ENCODE measurements around the gene GPR107.

GPR107 gene

DNA sequence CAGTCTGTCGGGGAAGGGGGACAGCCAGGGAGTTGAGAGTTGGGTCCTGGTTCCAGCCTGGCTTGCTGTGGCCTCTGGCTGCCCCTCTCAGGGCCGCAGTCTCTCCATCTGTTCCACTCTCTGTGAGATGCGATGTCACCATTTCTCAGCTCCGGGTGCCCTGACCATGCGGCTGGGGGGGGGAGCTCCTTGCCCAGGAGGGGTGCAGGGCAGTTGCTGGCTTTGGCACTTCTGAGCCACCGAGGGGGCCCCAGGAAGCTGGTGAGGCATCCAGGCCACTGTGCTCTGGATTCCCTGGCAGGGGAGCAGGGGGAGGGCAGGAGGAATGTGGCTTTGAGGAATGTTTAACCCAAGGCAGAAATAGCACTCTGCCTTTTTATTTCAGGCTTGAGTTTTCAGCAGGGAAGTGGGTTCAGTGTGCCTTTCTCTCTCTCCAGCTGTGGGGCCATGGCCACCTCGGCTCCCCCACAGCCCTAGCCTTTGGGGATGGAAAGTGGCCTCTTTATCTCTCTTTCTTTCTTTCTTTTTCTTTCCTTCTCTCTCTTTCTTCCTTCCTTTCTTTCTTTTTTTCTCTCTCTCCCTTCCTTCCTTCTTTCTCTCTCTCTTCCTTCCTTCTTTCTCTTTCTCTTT is 129.5 kb downstream of the GPR107 start:
- peak; percentile 66 for DNase-seq (ENCODE audit: low spot score)

DNA sequence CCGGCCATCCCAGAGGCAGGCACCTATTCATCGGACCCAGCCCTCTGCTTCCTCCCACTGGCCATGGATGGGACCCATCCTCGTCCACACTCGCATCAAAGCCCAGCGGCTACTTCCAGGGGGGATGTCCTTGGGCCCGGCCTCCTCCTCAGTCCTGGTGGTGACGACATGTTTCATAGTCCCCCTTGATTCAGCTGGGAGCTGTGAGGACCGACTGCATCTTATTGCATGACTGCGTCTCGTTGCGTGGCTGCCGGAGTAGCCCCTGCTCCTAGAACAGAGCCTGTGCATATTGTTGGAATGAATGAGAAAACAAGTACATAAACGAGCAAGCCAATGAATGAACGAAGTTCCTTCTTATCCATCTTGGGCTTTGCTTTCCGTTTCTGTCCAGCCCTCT is 131.3 kb downstream of the GPR107 start:
- peak; percentile 55 for DNase-seq (ENCODE audit: low spot score)

DNA sequence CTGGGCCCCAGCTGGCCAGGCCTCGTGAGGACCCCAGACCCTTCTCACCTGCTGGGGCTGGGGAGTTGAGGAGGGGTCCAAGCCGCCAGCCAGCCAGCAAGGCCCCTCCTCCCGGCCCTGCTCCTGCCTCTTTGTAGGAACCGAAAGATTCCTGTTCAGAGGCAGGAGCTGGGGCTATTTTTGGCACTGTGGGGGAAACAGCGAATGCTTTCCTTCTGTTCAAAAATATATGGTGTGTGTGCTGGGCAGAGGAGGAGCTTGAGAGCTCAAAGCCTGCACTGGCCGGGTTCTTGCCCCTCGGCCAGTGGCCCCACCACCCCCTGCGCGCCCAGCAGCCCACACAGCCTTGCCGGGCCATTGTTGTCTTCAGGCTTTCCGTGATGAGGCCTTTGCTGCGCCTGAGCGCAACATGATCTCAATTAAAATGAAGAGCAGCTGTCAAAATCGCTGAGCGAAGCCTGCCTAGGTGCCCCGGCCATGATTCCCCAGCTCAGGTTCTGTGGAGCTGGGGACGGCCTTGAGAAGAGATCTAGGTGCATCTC is 131.9 kb downstream of the GPR107 start:
- peak; percentile 64 for DNase-seq (ENCODE audit: low spot score)

DNA sequence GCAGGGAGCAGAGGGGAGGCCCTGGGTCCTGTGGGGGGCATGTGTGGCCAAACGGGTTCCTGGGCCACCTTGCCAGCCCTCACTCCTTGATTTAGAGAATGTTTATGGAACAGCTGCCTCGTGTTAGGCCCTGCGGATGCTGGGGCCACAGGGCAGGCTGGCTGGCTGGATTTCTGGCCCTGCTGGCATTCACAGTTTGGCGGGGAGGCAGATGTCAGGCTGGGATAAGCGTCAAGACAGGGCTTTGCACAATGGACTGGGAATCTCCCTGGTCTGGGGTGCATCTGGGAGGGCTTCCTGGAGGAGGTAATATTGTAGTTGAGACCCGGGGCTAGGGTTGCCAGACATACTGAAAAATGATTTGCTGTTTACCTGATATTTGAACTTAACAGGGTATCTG is 132.3 kb downstream of the GPR107 start:
- DNase-seq (ENCODE audit: low spot score): no peak

DNA sequence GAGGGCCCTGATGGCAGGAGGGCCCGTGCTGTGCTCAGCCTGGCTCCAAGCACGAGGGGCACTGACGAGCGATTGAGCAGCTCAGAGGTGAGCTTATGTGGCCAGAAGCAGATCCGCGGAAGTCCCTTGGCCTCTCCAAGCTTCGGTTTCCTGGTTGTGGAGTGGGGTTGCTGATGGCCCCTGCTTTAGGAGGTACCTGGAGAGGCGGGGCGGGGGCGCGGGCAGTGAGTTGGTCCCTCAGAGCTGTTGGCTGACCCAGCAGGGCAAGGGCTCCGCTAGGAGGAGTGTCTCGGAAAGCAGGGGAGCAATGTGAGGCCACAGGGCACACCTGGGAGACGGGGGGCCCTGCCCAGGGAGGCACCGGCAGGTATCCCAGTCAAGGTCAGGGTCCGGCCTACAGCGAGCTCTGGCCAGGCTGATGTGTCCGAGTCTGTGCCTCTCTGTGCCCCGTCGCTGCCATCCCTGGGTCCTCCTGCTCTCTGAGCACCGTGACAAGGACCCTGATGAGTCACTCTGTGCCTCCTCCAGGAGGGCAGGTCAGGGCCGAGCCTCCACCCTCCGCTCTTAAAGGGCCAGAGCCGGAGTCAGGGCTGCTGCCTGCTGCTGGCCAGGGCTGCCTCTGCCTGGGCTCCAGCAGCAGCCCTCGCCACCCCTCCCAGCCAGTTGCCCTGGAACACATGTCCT is 133.3 kb downstream of the GPR107 start:
- peak; percentile 90 for DNase-seq (ENCODE audit: low spot score)

DNA sequence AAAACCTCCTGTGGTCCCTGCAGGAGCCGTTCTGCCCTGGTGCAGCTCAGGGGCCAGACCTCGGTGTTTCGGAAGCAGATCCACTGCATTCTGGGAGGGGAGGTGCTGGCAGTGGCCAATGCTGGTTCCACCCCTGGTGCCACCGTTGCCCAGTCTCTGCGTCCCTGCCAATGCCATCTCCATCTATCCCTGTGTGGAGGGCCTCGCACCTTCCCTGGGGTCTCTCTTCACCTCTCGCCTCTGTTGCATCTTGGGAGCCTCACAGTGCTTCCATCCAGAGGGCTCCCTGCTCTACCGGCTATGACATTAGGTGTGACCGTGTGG is 133.8 kb downstream of the GPR107 start:
- DNase-seq (ENCODE audit: low spot score): no peak

DNA sequence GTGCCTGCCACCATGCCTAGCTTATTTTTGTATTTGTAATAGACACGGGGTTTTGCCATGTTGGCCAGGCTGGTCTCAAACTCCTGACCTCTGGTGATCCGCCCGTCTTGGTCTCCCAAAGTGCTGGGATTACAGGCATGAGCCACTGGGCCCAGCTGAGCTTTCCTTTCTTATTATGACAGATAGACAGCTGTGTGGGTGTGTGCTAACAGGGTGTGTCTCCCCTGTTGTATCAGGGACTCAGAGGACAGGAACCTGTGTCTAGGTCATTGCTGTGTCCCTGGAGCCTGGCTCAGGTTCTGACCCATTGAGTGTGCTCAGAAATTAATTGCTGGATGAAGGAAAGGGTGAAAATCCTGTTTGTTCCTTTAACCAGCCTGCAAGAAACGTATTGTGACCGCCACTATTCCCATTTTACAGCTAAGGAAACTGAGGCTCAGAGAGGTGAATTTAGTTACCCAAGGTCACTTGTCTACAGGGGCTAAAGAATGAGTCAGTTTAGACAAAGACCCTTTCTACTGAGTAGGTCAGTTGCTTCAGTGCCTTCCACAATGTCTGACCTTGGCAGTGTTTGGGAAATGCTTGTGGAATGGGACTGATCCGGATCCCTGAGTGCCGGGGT is 135.3 kb downstream of the GPR107 start:
- DNase-seq (ENCODE audit: low spot score): no peak

Data from iPS-NIHi11 (cell line).